ENCODE measurements around the gene NDUFAB1.
"Not testable (repeated sequence)": the region's sequence is repeated elsewhere in the genome, so short reads cannot be mapped to it uniquely, and the experiment has no call there.

NDUFAB1 gene

GRCh38 chr16:23583271-23583670, 12.8 kb downstream of the NDUFAB1 start:
- not testable (repeated sequence) for DNase-seq

GRCh38 chr16:23581764-23582163, 14.4 kb downstream of the NDUFAB1 start:
- DNase-seq: no peak

GRCh38 chr16:23580391-23580790, 15.7 kb downstream of the NDUFAB1 start:
- DNase-seq: no peak

- no peak for DNase-seq
Measured at GRCh38 chr16:23579371-23579770, 16.7 kb downstream of the NDUFAB1 start.

GRCh38 chr16:23578101-23578830, 17.9 kb downstream of the NDUFAB1 start:
- DNase-seq: no peak

- DNase-seq: no peak
Measured at GRCh38 chr16:23577493-23577892, 18.6 kb downstream of the NDUFAB1 start.

GRCh38 chr16:23575834-23576233, 20.3 kb downstream of the NDUFAB1 start:
- no peak for DNase-seq

- DNase-seq: no peak
Measured at GRCh38 chr16:23573817-23574216, 22.3 kb downstream of the NDUFAB1 start.

GRCh38 chr16:23572394-23572793, 23.7 kb downstream of the NDUFAB1 start:
- DNase-seq: no peak

GRCh38 chr16:23571895-23572294, 24.2 kb downstream of the NDUFAB1 start:
- DNase-seq: no peak

GRCh38 chr16:23570992-23571632, 25.0 kb downstream of the NDUFAB1 start:
- DNase-seq: no peak

GRCh38 chr16:23567602-23568001, 28.5 kb downstream of the NDUFAB1 start:
- DNase-seq: no peak

GRCh38 chr16:23566724-23567123, 29.4 kb downstream of the NDUFAB1 start:
- DNase-seq: no peak

GRCh38 chr16:23564575-23565363, 31.3 kb downstream of the NDUFAB1 start:
- no peak for DNase-seq

GRCh38 chr16:23563186-23563585, 32.9 kb downstream of the NDUFAB1 start:
- DNase-seq: no peak

GRCh38 chr16:23562505-23562904, 33.6 kb downstream of the NDUFAB1 start:
- no peak for DNase-seq

- DNase-seq: no peak
Measured at GRCh38 chr16:23561586-23561985, 34.5 kb downstream of the NDUFAB1 start.

GRCh38 chr16:23557779-23558702, 38.1 kb downstream of the NDUFAB1 start:
- peak; percentile 4 for DNase-seq

GRCh38 chr16:23556881-23557778, 39.0 kb downstream of the NDUFAB1 start, which contains the start of the genes EARS2 and UBFD1:
EARS2 (minus strand) TSS chr16:23557350; CDS start chr16:23557343, 7 bp downstream.
UBFD1 (plus strand) TSS chr16:23557727; CDS start chr16:23557743, 16 bp downstream.
- DNase-seq: peak; percentile 96

- DNase-seq: no peak
Measured at GRCh38 chr16:23554536-23554935, 41.6 kb downstream of the NDUFAB1 start.

- no peak for DNase-seq
Measured at GRCh38 chr16:23552161-23552560, 44.0 kb downstream of the NDUFAB1 start.
